Endothelial cell of umbilical vein (primary cell): Measurements from ENCODE around the gene FUT7. TPM values are rescaled to one million over a fixed set of nuclear protein-coding genes. Genes with fewer than 3 reads are reported as not detected.

Source experiments
- BruUV-seq: library from RNA; stranded (reverse); fragments of 400-500 nt; replicated peaks from 2 replicates; lab custom pipeline; 2021; lab: Mats Ljungman, UMichigan
- CTCF ChIA-PET: fragments of 300-600, 350-600 bp; sonication (Branson Sonifier 250); formaldehyde crosslinking; loops from one replicate; lab custom pipeline; 2021; ENCODE audit warnings: antibody characterized with exemption, inconsistent platforms; lab: Charles Lee
- POLR2A ChIA-PET: fragments of 300-600, 350-600 bp; sonication (Branson Sonifier 250); formaldehyde crosslinking; loops from one replicate; lab custom pipeline; 2021; ENCODE audit warnings: antibody characterized with exemption, inconsistent platforms; lab: Charles Lee
- DNase-seq: peaks from one replicate; pipeline ENCODE4 v3.0.0-alpha.2; 2011; ENCODE audit warnings: low read depth, low spot score
- FAIRE-seq: peaks from 2 replicates; lab custom pipeline; 2011; peaks lifted over from hg19 to GRCh38; lab: Jason Lieb, UNC
- H2AFZ ChIP-seq: 2 replicates; pipeline ENCODE4 v1.6.0; 2012; ENCODE audit warnings: low read depth, low read length, control low read depth, inconsistent platforms
- H3K27ac ChIP-seq: 2 replicates; pipeline ENCODE4 v1.5.1; 2011; ENCODE audit warnings: low read depth, mild to moderate bottlenecking, control low read depth, low read length, moderate library complexity; ENCODE audit not compliant: insufficient read depth
- H3K27me3 ChIP-seq, 2 experiments: 2 replicates each; pipeline versions ENCODE4 v1.6.0 to v1.6.1; 2011; ENCODE audit warnings: low read length in 2 of 2, mixed read lengths in 1 of 2; ENCODE audit not compliant: control insufficient read depth in 2 of 2, insufficient read depth in 2 of 2
- H3K36me3 ChIP-seq, 2 experiments: 2 replicates in 1 of 2; 3 replicates in 1 of 2; pipeline ENCODE4 v1.5.1; 2011; ENCODE audit warnings: low read length in 2 of 2, mild to moderate bottlenecking in 1 of 2, moderate library complexity in 1 of 2; ENCODE audit not compliant: control insufficient read depth in 2 of 2, insufficient read depth in 2 of 2; ENCODE audit errors: extremely low read depth in 1 of 2
- H3K4me1 ChIP-seq: 3 replicates; pipeline ENCODE4 v1.5.1; 2011; ENCODE audit warnings: mild to moderate bottlenecking, low read length; ENCODE audit not compliant: control insufficient read depth, insufficient read depth; ENCODE audit errors: extremely low read depth
- H3K4me2 ChIP-seq: 2 replicates; pipeline ENCODE4 v1.6.1; 2011; ENCODE audit warnings: low read length, control low read depth, mixed read lengths; ENCODE audit not compliant: insufficient read depth
- H3K4me3 ChIP-seq, 3 experiments: fragments of 200-600 bp in 1 of 3; sonication (generic), shearing (Covaris generic) in 1 of 3; replicated peaks in 1 of 3; 2 replicates each; pipeline ENCODE4 v1.5.1; 2011 to 2016; ENCODE audit warnings: control low read depth in 3 of 3, low read length in 3 of 3, mild to moderate bottlenecking in 2 of 3, inconsistent platforms in 1 of 3, low read depth in 1 of 3, moderate library complexity in 1 of 3; ENCODE audit not compliant: insufficient read depth in 1 of 3
- H3K79me2 ChIP-seq: 2 replicates; pipeline ENCODE4 v1.6.0; 2012; ENCODE audit warnings: low read length, inconsistent platforms; ENCODE audit not compliant: control insufficient read depth, insufficient read depth
- H3K9ac ChIP-seq: replicated peaks from 2 replicates; pipeline ENCODE3; 2011; ENCODE audit warnings: low read length, control low read depth; ENCODE audit not compliant: insufficient read depth; ENCODE audit errors: extremely low read depth
- H3K9me1 ChIP-seq: replicated peaks from 3 replicates; pipeline ENCODE4 v1.6.0; 2011; ENCODE audit warnings: mild to moderate bottlenecking, low read length; ENCODE audit not compliant: control insufficient read depth, insufficient read depth; ENCODE audit errors: extremely low read depth
- H3K9me3 ChIP-seq: replicated peaks from 2 replicates; pipeline ENCODE4 v1.5.1; 2012; ENCODE audit warnings: low read length, inconsistent platforms; ENCODE audit not compliant: control insufficient read depth, insufficient read depth
- H4K20me1 ChIP-seq: replicated peaks from 2 replicates; pipeline ENCODE3; 2011; ENCODE audit warnings: mild to moderate bottlenecking, low read length; ENCODE audit not compliant: control insufficient read depth, insufficient read depth; ENCODE audit errors: extremely low read depth
- EZH2 ChIP-seq: IDR thresholded peaks from 2 replicates; pipeline ENCODE4 v1.6.1; 2012; ENCODE audit warnings: borderline replicate concordance, low read depth, mild to moderate bottlenecking, moderate library complexity, low read length, inconsistent platforms; ENCODE audit not compliant: severe bottlenecking
- FOS ChIP-seq: IDR thresholded peaks from 2 replicates; pipeline ENCODE4 v1.6.1; 2011; ENCODE audit warnings: mild to moderate bottlenecking, low read length, moderate library complexity, borderline replicate concordance; ENCODE audit not compliant: insufficient read depth
- GATA2 ChIP-seq: IDR thresholded peaks from 2 replicates; pipeline ENCODE4 v1.7.0; 2011; ENCODE audit warnings: low read depth, mild to moderate bottlenecking, moderate library complexity, mixed read lengths, low read length; ENCODE audit not compliant: insufficient read length, insufficient read depth
- JUN ChIP-seq: IDR thresholded peaks from 2 replicates; pipeline ENCODE4 v1.6.1; 2011; ENCODE audit warnings: borderline replicate concordance, low read depth; ENCODE audit not compliant: insufficient read length, insufficient read depth
- MYC ChIP-seq: IDR thresholded peaks from one replicate; pipeline ENCODE4 v1.6.1; 2011; ENCODE audit warnings: mild to moderate bottlenecking, low read depth, low read length
- POLR2A ChIP-seq: IDR thresholded peaks from 2 replicates; pipeline ENCODE4 v1.6.1; 2012; ENCODE audit warnings: low read depth, mild to moderate bottlenecking, control low read depth, low read length
- POLR2AphosphoS5 ChIP-seq: IDR thresholded peaks from 2 replicates; pipeline ENCODE4 v1.6.1; 2012; ENCODE audit warnings: low read depth, mild to moderate bottlenecking, control low read depth, low read length, moderate library complexity; ENCODE audit not compliant: insufficient read depth
- dilution Hi-C: fragments of 300-500 bp; cut with MboI; formaldehyde crosslinking; loops from one replicate; pipeline ENCODE4 v1.15.0; 2019; ENCODE audit warnings: low sequenced_read_pairs; ENCODE audit not compliant: extremely low pct_ligation_motif_present
- intact Hi-C: fragments of 100-400 bp; cut with micrococcal nuclease; formaldehyde crosslinking; loops from one replicate; pipeline ENCODE4 v1.10.0; 2022
- polyA plus RNA-seq, 4 experiments: library from polyadenylated mRNA; depleted of rRNA in 3 of 4; stranded (reverse) in 3 of 4; unstranded in 1 of 4; fragments of >200 nt; gene quantifications; 2 replicates each; pipeline versions ENCODE4 v1.2.1 to v1.2.3, GENCODE V29; 2011 to 2012; ENCODE audit warnings: missing spikeins in 1 of 4
- total RNA-seq: library from RNA; stranded (reverse); gene quantifications from 2 replicates; pipeline ENCODE4 v1.2.3, GENCODE V29; 2021
- TF ChIP-seq, protein P1 (sequence below): IDR thresholded peaks from 2 replicates; pipeline ENCODE4 v1.6.1; 2011; ENCODE audit not compliant: insufficient read depth, insufficient read length
- TF ChIP-seq, protein P2 (sequence below), 2 donors: IDR thresholded peaks; 1 replicate in 1 of 2; 2 replicates in 1 of 2; pipeline ENCODE4 v1.5.1; 2011; ENCODE audit warnings: low read length in 2 of 2, mild to moderate bottlenecking in 2 of 2, moderate library complexity in 2 of 2, control low read depth in 1 of 2, inconsistent platforms in 1 of 2, low read depth in 1 of 2; ENCODE audit not compliant: insufficient read depth in 1 of 2; ENCODE audit errors: extremely low read depth in 1 of 2

FUT7 gene
- total and polyA plus RNA-seq, 2 donors (not counting 3 experiments of a cell fraction or from before 2014, with no cell fraction given), result not detected

- Histone ChIP-seq H3K9me3 (no peaks in the 10 kb centered on the region), H3K4me1 (no peaks in the 10 kb centered on the region)
- no peak for FAIRE-seq
Measured at GRCh38 chr9:137017071-137017470, 14.8 kb downstream of the FUT7 start.

More at GRCh38 chr9:137017071-137017470, 14.8 kb downstream of the FUT7 start:
- no peak for DNase-seq
- H3K27ac ChIP-seq, result no peak overlapping the region
- ChIA-PET CTCF (interaction anchor here (1.6 kb wide), 1 partner anchor 12 kb away, joined by 5 read pairs; no protein-coding TSS in a partner anchor), POLR2A (no interaction called here)
- dilution Hi-C loops, result no loop called here
- no peak overlapping the region for H3K4me3 ChIP-seq
- no peak overlapping the region for H3K4me2 ChIP-seq
- no peaks in the 10 kb centered on the region for H3K9me1 ChIP-seq
- H3K36me3 ChIP-seq, result no peaks in the 10 kb centered on the region
- no peaks in the 10 kb centered on the region for H4K20me1 ChIP-seq
- TF ChIP-seq FOS (no peak), JUN (no peak), POLR2AphosphoS5 (no peak), POLR2A (no peak), GATA2 (no peak), EZH2 (no peak), MYC (no peak)
- TF ChIP-seq, protein P1, sequence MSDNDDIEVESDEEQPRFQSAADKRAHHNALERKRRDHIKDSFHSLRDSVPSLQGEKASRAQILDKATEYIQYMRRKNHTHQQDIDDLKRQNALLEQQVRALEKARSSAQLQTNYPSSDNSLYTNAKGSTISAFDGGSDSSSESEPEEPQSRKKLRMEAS, result no peak
- TF ChIP-seq, protein P2, sequence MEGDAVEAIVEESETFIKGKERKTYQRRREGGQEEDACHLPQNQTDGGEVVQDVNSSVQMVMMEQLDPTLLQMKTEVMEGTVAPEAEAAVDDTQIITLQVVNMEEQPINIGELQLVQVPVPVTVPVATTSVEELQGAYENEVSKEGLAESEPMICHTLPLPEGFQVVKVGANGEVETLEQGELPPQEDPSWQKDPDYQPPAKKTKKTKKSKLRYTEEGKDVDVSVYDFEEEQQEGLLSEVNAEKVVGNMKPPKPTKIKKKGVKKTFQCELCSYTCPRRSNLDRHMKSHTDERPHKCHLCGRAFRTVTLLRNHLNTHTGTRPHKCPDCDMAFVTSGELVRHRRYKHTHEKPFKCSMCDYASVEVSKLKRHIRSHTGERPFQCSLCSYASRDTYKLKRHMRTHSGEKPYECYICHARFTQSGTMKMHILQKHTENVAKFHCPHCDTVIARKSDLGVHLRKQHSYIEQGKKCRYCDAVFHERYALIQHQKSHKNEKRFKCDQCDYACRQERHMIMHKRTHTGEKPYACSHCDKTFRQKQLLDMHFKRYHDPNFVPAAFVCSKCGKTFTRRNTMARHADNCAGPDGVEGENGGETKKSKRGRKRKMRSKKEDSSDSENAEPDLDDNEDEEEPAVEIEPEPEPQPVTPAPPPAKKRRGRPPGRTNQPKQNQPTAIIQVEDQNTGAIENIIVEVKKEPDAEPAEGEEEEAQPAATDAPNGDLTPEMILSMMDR (IDR thresholded peaks at IDR 0.05; ENCODE audit: extremely low read depth in 1 of 2, insufficient read depth in 1 of 2, low read depth in 1 of 2, low read length in 2 of 2), result no peak
- no peaks in the 10 kb centered on the region for H3K79me2 ChIP-seq
- no peaks in the 10 kb centered on the region for H3K27me3 ChIP-seq
- H3K9ac ChIP-seq, result no peak overlapping the region
- intact Hi-C loops, result no loop called here
- BruUV-seq, result no TSS peak
- H2AFZ ChIP-seq, result no peak overlapping the region
